HG02759 (cell line): Measurements from ENCODE around the gene IRF2.
"Not testable (repeated sequence)": the region's sequence is repeated elsewhere in the genome, so short reads cannot be mapped to it uniquely, and the experiment has no call there.

Experiments used
- ATAC-seq: cut with Tn5 transposase; IDR thresholded peaks from one replicate; pipeline ENCODE4 v1.9.1; 2021; ENCODE audit warnings: mild to moderate bottlenecking, moderate library complexity; ENCODE audit not compliant: unreplicated experiment

IRF2 gene

DNA sequence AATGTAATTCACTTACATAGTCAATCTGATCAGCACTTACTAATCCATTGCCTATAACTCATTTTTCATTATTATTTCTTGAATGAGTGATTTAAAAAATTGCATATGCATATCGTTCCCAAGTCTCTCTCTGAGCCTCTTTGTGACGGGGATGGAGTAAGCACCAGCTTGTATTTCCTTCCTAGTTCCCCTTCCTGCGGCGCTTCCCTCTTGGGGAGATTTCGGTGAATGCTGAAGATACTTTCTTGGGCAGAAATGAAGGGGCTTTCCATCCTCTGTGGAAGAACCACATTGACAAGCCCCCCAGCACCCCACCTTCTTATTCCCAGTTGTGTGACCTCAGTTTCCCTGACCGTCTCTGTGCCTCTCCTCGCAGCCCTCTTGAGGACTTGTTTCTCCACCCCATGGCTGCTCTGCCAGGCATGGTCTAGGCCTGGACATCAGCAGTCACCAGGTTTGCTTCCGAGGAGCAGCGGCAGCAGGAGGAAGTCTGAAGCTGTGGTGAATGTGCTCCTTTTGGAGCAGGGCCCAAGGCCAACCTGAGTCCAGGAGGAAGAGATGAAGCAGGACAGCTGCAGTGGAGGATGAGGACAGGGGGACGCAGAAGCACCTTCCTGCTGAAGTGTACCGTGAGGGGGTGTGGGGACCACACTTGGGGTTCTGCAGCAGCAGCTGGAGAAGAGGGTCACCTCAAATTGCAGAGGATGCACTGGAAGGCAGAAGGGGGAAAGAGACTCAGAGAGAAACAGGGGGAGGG, 124.9 kb downstream of the IRF2 start:
- ATAC-seq = no peak

DNA sequence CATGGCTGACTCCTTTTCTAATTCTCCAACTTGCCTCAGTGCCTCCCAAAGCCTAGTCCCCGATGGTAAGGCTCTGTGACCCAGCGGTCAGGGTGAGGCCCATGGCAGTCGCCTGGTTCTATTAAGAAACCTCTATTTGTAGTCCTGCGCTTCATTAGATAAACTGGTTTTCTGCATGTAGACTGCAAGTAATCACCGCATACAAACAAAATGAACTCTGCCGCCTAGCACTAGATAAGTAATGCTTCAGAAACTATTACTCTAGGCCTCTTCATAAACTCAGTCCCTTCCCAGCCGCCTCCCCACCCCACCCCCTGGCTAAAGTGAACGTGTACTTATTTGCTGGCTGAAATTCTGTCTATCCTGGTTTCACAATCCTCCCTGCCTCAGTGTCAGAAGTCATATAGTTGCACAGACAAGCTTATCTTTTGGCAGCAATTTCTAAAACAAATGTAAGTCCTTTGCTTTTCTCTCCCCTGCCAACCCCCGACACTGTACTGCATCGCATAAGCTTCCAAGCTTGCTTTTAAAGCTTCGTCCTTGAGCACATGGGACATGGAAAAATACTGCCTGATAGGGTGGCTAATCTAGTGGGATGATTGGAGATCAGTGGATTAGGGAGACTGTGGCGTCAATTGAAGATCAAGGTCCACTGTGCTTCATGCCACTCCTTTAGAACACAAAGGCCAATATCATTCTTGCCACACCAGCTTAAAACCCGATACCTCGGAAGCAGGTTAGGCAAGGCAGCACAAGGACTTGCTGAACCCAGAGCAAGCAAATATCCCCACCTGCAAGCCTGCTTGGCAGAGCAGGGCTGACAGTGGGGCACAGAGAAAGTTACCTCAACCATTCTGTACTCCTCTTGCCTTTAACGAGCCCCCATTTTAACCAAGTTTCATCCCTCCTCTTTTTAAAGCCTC, 125.8 kb downstream of the IRF2 start:
- ATAC-seq = no peak

DNA sequence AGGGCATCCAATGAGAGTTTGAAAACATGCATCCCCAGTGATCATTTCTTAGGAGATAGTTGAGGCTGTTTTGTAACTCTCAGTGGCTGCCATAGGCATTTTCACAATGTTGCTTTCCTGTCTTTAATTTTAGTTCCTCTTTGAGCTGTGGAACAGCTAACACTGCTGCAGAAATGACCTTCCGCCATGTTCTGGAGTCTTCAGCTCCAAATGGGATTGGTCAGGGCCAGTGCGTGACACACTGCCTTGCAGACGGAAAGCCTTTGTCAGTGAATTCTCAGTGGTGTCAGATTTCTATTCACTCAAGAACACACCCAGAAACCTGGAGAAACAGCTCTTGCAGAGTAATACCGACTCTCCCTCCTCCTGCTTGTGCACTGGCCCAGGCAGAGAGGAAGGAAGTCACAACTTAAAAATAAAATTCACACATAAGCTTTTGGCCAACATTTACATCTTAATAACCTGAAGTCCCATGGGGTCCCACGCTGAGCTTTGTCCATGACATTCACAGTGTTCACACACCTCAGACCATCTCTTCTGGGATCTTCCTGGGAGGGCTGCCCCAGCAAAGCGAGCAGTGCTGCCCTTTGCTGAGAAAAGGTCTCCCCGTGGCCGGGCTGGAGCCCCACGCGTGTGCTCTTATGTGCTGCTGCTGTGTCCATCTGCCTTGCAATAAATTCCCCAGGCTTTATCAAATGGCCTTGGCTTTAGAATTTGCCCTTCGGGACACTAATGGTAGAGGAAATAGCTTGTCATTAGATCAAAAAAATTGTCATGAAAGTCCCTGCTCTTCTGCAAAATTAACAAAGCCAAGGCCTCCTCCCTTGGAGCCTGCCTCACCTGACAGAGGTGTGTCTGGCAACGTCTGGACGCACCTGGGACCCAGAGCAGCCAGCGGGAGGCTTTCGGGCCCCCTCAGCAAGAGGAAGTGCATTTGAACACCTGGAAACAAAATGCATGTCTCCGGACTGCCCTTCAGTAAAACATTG, 126.8 kb downstream of the IRF2 start:
- ATAC-seq = peak; percentile 75

DNA sequence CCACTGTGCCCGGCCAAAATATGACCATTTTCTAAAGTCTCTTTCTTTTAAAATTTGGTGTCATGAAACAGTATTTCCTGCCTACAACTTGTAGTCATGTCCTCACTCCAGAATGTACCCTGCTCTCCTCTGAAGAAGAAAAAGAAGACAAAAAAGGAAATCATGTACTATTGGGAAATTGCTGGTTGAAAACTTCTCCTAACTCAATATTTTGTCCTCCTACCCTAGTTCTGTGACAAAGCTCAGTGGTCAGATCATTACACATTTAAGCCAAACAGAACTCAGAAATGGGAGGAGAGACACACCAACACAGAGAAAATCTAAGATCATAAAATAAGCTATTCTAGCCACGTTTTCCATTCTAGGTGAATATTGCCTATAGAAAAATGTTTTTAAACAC, 127.7 kb downstream of the IRF2 start:
- ATAC-seq = no peak

DNA sequence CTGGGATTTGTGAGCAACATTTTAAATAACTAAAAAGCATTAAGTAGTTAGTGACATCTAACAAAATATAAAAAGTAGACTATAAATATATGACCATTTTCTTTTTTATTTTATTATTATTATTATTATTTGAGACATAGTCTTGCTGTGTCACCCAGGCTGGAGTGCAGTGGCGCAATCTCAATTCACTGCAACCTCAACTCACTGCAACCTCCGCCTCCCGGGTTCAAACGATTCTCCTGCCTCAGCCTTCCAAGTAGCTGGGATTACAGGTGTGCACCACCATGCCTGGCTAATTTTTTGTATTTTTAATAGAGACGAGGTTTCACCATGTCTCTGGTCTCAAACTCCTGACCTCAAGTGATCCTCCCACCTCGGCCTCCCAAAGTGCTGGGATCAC, 128.1 kb downstream of the IRF2 start:
- not testable (repeated sequence) for ATAC-seq

DNA sequence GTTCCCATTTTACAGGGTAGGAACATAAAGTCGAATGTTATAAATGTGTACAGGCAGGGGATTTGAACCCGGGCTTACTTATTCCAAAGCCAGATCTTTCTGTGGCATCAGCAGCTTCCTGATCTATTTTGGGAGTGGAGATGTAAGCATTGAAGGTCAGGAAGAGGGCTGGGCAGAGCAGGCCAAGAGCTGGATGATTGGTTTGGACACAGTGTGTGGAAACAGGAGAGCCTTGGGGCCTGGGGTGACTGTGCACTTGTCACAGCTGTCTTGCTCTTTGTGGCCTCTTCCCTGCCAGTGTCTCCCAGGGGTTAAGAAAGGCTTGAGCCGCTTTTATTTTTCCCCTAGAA, 128.8 kb downstream of the IRF2 start:
- ATAC-seq = no peak

DNA sequence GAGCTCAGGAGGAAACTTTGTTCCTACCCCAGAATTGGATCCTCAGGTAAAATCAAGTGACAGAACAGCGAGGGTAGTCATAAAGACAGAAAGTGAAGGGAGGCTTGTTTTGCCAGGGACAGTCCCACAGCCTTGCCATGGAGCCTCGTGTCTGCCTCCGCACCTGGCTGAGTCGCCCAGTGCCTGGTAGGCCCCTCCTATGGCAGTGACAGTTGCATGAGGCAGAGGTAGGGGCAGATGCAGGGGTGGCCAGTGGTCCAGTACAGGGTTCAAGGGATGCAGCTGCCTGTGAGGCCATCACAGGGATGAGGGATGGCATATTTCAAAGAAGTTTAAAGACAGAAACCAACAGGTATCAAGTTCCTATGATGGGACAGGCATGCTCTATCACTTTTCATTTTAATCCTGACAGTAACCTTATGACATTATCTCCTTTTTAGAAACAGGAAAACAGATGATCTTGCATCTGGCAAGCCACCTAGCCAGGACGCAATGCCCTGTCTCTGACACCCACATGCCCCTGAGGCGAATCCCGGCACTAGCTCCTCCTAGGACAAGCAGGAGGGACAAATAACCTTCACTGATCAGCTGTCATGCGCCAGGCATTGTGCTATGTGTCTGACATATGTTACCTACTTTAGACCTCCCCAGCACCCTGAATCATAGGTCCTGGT, 129.3 kb downstream of the IRF2 start:
- no peak for ATAC-seq

DNA sequence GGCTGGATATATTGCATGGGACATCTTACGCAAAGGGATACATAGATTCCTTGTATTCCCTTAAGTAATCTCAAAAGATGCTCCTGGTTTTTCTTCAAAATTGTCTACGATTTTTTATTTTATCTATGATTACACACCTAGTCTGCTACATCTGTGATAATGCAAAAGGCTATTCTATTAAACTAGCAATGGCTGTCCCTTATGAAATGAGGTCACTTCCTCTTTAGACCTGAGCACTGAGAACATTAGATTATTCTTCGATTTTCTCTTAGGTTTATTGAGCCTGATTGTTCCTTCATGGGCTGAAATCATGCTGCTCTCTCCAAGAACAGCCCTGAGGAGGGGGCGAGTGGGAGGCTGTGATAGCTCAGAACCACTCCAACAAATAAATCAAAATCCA, 129.9 kb downstream of the IRF2 start:
- no peak for ATAC-seq

DNA sequence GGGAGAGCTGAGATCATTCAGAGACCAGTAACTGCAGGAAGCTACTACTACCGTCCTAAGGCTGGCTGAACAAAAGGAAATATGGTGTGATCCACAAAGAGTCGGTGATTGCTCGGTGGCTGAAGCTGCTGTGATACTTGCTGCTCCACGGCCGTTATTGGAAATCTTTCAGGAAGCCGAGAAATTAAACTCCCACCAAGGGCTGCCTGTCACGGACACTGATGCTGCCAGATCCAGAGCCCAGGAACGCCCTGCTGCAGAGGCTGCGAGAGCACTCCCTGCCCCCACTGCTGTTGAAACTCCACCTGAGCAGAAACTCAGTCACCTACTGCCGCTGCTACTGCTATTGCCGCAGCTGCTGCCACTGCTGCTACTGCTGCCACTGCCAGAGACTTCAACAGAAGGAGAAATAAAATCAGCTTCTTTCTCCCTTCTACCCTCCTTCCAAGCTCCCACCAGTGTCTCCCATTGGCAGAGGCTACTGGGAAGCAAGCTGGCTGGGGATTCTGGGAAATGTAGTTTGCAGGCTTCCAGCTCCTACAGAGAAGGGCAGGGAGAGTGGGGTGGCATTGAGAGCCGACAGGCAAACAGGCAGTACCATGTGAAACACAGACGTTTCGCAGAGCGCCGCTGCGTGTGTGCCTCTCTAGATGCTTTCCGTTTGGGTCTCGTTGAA, 130.7 kb downstream of the IRF2 start:
- ATAC-seq = peak; percentile 50

DNA sequence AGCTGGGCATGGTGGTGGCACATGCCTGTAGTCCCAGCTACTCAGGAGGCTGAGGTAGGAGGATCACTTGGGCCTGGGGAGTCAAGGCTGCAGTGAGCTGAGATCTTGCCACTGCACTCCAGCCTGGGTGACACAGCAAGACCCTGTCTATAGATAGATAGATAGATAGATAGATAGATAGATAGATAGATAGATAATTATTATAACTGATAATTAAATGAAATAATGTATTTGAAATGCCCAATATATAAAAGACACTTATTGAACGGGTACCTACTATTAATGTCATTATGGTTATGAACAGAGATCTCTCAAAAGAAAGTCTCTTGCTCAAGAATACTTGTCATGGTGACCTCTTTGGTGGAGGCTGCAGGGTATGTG, 131.5 kb downstream of the IRF2 start:
- ATAC-seq = not testable (repeated sequence)

DNA sequence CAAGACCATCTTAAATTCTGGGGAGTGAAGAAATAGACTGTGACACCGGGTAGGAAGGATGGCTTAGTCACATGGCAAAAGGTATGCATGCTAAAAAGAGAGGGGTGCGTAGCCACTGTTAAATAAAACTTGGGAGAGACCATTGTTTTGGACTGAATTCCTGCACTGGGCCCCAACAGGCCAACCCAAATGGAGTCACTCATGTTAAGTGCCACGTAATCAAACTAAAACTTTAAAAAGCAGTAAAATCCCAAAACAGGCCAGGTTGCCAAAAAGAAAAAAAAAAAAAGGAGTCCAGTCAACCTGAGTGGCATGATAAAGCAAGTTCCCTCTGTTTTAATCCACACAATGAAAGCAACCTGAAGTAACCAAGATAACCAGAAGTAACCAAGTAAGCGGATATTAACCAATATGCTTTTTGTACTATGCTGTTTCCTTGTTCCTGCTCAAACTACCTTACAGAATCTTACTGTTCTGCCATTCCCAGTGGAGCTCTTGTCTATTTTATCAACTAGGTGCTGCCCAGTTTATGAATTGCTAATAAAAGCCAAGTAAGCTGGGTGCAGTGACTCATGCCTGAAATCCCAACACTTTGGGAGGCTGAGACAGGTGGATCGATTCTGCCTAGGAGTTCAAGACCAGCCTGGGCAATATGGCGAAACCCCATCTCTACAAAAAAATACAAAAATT, 132.0 kb downstream of the IRF2 start:
- no peak for ATAC-seq

DNA sequence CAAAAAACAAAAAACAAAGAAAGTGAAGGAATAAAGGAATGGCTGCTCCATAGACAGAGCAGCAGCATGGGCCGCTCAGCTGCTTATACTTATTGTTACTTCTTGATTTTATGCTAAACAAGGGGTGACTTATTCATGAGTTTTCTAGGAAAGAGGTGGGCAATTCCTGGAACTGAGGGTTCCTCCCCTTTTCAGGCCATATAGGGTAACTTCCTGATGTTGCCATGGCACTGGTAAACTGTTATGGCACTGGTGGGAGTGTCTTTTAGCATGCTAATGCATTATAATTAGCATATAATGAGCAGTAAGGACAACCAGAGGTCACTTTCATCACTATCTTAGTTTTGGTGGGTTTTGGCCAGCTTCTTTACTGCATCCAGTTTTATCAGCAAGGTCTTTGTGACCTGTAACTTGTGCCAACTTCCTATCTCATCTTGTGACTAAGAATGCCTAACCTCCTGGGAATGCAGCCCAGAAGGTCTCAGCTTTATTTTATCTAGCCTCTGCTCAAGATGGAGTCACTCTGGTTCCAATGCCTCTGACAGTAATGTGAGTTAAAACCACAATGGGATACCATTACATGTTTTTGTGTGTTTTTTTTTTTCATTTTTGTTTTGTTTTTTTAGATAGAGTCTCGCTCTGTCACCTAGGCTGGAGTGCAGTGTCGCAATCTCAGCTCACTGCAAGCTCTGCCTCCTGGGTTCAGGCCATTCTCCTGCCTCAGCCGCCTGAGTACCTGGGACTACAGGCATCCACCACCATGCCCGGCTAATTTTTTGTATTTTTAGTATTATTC, 134.8 kb downstream of the IRF2 start:
- ATAC-seq = not testable (repeated sequence)

DNA sequence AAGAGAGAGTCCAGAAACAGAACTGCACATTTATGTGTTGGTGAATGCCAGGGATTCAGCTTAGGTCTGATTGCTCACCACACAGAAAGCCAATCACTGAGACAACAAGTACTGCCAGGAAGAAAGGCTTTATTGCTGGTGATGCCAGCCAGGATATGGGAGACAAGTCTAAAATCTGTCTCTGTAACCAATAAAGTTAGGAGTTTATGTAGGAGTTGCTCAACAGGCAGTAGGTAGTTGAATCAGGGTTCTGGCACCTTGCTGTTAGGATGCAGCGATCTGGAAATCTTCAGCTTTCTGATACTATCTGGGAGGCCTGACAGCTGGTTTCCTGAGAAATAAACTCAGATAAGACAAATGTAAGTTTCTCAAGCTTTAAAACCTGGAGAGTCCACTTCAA, 136.4 kb downstream of the IRF2 start:
- ATAC-seq = no peak
